Measurements from ENCODE around the gene HABP4. TPM values are rescaled to one million over a fixed set of nuclear protein-coding genes. Genes with fewer than 3 reads are reported as not detected.

HABP4 gene
- polyA plus RNA-seq, 1 experiment, result 10.8 TPM

DNA sequence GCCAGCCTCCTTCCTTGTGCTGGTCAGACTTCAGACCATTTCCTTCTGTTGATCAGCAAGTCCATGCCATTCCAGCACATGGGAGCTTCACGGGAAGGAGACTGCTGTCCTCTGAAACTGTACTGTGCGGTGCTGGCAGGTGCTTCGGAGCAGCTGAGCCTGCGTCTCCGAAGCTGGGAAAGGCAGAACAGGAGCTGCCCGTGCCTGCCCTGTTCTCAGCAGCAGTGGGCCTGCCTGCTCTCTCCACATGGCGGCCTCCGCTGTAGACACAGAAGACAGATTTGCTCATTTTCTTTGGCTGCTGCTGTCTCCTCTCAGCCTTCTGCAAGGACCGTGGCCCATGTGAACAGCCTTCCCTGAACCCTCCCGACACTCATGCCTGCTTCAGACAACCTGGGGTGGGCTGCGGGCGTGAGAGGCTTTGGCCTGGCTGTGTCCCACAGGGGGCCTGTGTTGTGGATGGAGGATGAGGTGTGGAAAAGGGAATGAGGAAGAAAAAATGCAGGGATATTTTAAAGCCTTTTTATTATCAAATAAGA is 43.1 kb downstream of the HABP4 start:
- CTCF ChIA-PET, result no interaction called here
- H3K9me3 ChIP-seq (ENCODE audit: control insufficient read depth, insufficient read depth, low read length), result peaks cover 8% of the 10 kb centered on the region; the same call in 1 of the 2 replicates
- H3K27me3 ChIP-seq (ENCODE audit: control insufficient read depth, insufficient read depth, low read length), result no peaks in the 10 kb centered on the region
- no peak for DNase-seq (ENCODE audit: low read depth, low spot score)
- POLR2A ChIA-PET, result no interaction called here
- H3K27ac ChIP-seq (ENCODE audit: low read depth, low read length), result no peak overlapping the region
- TF ChIP-seq, protein P1, sequence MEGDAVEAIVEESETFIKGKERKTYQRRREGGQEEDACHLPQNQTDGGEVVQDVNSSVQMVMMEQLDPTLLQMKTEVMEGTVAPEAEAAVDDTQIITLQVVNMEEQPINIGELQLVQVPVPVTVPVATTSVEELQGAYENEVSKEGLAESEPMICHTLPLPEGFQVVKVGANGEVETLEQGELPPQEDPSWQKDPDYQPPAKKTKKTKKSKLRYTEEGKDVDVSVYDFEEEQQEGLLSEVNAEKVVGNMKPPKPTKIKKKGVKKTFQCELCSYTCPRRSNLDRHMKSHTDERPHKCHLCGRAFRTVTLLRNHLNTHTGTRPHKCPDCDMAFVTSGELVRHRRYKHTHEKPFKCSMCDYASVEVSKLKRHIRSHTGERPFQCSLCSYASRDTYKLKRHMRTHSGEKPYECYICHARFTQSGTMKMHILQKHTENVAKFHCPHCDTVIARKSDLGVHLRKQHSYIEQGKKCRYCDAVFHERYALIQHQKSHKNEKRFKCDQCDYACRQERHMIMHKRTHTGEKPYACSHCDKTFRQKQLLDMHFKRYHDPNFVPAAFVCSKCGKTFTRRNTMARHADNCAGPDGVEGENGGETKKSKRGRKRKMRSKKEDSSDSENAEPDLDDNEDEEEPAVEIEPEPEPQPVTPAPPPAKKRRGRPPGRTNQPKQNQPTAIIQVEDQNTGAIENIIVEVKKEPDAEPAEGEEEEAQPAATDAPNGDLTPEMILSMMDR (IDR thresholded peaks at IDR 0.05; ENCODE audit: low read depth, low read length), result no peak
- no peak overlapping the region for H3K4me3 ChIP-seq (ENCODE audit: low read depth, low read length)

DNA sequence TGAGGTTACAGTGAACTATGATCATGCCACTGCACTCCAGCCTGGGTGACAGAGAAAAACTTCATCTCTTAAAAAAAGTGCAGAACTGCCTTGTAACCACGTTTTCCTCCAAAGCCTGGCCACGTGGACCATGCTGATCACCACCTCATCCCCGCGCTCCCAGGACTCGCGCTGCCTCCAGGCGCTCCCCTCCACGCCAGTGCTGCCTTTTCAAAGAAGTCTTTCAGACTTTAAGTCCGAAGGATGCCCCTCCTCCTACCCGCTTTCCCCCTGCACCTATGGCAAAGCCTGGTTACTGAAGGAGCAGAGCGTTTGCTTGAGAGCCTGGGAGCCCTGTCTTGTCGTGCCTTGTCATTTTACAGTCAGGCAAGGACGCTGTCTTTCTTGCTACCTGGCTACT is 43.8 kb downstream of the HABP4 start:
- Histone ChIP-seq H3K27ac (ENCODE audit: low read depth, low read length) (no peak overlapping the region), H3K9me3 (ENCODE audit: control insufficient read depth, insufficient read depth, low read length) (peaks cover 8% of the 10 kb centered on the region; the same call in 1 of the 2 replicates), H3K27me3 (ENCODE audit: control insufficient read depth, insufficient read depth, low read length) (no peaks in the 10 kb centered on the region), H3K4me3 (ENCODE audit: low read depth, low read length) (no peak overlapping the region)
- DNase-seq (ENCODE audit: low read depth, low spot score), result no peak
- ChIA-PET POLR2A (no interaction called here), CTCF (no interaction called here)
- TF ChIP-seq, protein P1 (IDR thresholded peaks at IDR 0.05; ENCODE audit: low read depth, low read length), result no peak

- H3K27ac ChIP-seq (ENCODE audit: low read depth, low read length), result no peak overlapping the region
- CTCF ChIA-PET, result no interaction called here
- POLR2A ChIA-PET, result no interaction called here
- peaks cover 8% of the 10 kb centered on the region; the same call in 1 of the 2 replicates for H3K9me3 ChIP-seq (ENCODE audit: control insufficient read depth, insufficient read depth, low read length)
- no peak for DNase-seq (ENCODE audit: low read depth, low spot score)
- no peak overlapping the region for H3K4me3 ChIP-seq (ENCODE audit: low read depth, low read length)
- TF ChIP-seq, protein P1 (IDR thresholded peaks at IDR 0.05; ENCODE audit: low read depth, low read length), result no peak
- H3K27me3 ChIP-seq (ENCODE audit: control insufficient read depth, insufficient read depth, low read length), result no peaks in the 10 kb centered on the region
Measured at GRCh38 chr9:96494215-96494800, 44.3 kb downstream of the HABP4 start.

GRCh38 chr9:96495341-96495740 is 45.4 kb downstream of the HABP4 start:
- TF ChIP-seq, protein P1 (IDR thresholded peaks at IDR 0.05; ENCODE audit: low read depth, low read length), result no peak
- ChIA-PET CTCF (no interaction called here), POLR2A (no interaction called here)
- peaks cover 8% of the 10 kb centered on the region; the same call in 1 of the 2 replicates for H3K9me3 ChIP-seq (ENCODE audit: control insufficient read depth, insufficient read depth, low read length)
- H3K27ac ChIP-seq (ENCODE audit: low read depth, low read length), result peak overlapping the region; percentile 83
- no peaks in the 10 kb centered on the region for H3K27me3 ChIP-seq (ENCODE audit: control insufficient read depth, insufficient read depth, low read length)
- no peak overlapping the region for H3K4me3 ChIP-seq (ENCODE audit: low read depth, low read length)
- DNase-seq (ENCODE audit: low read depth, low spot score), result peak; percentile 78

GRCh38 chr9:96496368-96497116 is 46.6 kb downstream of the HABP4 start:
- no peak for DNase-seq (ENCODE audit: low read depth, low spot score)

More at GRCh38 chr9:96496368-96497116, 46.6 kb downstream of the HABP4 start:
- CTCF ChIA-PET, result no interaction called here
- H3K4me3 ChIP-seq (ENCODE audit: low read depth, low read length), result no peak overlapping the region
- no peak overlapping the region for H3K27ac ChIP-seq (ENCODE audit: low read depth, low read length)
- TF ChIP-seq, protein P1 (IDR thresholded peaks at IDR 0.05; ENCODE audit: low read depth, low read length), result no peak
- H3K27me3 ChIP-seq (ENCODE audit: control insufficient read depth, insufficient read depth, low read length), result no peaks in the 10 kb centered on the region
- POLR2A ChIA-PET, result interaction anchor here (0.6 kb wide), 1 partner anchor 1137 kb away, joined by 6 read pairs; the partner anchor contains the start of gene TSTD2
- peaks cover 8% of the 10 kb centered on the region; the same call in 1 of the 2 replicates for H3K9me3 ChIP-seq (ENCODE audit: control insufficient read depth, insufficient read depth, low read length)
